GM19025 (cell line): ENCODE results near the gene SSTR5.

Experiments
- ATAC-seq: cut with Tn5 transposase; IDR thresholded peaks from one replicate; pipeline ENCODE4 v1.9.1; 2021; ENCODE audit warnings: mild to moderate bottlenecking, low read depth, moderate library complexity; ENCODE audit not compliant: unreplicated experiment

The SSTR5 gene

DNA sequence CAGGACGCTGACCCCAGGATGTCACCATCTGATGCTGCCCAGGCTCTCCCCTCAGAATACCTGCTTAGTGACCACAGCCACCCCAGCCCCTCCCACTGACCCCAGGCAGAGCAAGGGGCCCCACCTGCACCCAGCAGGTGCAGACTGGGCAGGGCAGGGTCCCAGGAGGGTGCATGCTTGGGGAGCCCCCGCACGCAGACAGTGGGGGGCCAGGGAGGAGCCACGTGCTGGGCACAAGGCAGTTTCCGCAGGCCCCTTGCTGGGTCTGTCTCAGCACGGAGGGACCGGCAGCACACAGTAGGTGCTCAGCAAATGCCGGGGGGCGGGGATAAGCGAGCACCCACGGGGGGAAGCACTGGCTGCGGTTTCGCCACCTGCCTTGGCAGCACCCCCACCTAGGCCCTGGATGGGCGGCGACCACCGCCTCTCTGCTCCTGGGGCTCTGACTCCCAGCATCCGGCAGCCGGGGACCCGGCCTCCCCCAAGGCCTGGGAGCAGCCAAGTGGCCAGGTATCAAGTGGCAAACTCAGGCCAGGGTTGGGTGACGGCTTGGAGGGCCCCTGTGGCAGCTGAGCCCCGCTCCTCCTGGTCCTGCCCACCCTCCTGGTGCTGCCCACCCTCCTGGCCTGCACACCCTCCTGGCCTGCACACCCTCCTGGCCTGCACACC lies 18.7 kb upstream of the SSTR5 start:
- ATAC-seq, result no peak

DNA sequence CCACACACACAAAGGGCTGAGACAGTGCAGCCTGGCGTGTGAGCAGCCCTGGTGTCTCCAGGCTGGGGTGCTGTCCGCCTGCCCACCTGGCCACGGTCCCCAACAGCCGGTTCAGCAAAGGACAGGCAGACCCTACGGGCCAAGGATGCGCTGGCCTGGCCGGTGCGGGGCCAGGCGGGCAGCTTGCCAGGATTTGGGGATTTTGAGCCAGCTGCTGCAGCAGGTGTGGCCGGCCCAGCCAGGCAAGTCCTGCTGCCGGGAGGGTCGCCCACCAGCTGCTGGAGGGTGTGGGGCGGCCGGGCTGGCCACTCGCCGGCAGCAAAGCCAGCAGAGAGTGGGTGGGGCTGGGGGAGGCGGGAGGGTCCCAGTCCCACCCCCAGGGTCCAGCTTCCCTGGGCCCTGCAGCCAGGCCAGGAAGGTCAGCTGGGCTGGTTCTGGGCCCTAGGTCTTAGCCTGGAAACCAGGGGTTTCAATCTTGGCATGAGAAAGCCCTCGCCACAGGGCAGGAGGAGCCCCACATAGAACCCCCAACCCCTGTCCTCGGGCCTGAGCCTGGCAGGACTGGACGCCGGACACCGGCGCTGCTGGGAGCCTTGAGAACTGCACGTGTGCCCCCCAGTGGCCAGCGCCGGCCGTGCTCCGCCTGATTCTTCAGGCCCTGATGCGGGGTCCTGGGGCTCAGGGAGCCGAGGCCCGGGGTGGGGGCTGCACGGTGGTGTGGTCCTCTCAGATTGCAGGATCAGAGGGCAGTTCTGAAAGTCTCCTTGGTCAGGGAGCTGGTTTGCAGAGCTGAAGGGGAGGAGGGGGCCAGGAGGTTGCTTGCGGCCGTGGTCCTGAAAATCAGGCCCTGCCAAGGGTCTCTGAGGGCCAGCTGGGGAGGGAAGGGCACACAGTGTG lies 17.6 kb upstream of the SSTR5 start:
- ATAC-seq, result no peak

DNA sequence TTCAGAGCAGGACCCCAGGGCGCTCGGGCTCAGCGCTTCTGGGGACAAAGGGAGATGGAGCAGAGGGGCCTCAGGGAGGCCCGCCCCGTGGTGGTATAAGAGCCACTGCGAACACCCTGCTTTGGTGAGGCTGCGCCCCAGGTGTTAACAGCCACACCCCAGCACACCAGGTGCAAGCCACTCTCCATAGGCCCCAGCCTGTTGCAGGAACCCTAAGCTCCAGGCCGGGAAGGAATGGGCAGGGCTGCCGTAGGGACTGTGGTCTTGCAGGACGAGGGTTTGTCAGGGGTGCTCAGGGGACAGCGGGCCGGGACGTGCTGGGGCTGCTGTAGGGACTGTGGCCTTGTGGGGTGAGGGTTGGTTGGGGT lies 17.0 kb upstream of the SSTR5 start:
- ATAC-seq, result no peak

DNA sequence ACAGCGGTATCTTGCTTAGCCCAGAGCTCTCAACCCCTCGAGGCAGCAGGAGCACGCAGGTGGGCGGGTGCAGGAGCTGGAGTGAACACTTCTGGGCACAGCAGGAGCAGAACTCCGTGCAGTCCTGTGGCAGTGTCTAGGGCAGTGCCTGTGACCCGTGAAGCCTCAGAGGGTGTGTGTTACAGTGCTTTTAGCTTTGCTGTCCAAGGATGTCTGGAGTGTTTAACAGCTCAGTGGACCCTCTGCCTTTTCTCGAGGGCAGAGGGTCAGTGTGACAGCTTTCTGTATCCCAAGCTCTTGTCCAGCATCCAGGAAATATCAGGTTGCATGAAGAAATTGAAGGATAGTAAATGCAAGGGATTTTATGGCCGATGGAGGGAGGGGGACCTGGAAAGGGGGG lies 16.4 kb upstream of the SSTR5 start:
- no peak for ATAC-seq

DNA sequence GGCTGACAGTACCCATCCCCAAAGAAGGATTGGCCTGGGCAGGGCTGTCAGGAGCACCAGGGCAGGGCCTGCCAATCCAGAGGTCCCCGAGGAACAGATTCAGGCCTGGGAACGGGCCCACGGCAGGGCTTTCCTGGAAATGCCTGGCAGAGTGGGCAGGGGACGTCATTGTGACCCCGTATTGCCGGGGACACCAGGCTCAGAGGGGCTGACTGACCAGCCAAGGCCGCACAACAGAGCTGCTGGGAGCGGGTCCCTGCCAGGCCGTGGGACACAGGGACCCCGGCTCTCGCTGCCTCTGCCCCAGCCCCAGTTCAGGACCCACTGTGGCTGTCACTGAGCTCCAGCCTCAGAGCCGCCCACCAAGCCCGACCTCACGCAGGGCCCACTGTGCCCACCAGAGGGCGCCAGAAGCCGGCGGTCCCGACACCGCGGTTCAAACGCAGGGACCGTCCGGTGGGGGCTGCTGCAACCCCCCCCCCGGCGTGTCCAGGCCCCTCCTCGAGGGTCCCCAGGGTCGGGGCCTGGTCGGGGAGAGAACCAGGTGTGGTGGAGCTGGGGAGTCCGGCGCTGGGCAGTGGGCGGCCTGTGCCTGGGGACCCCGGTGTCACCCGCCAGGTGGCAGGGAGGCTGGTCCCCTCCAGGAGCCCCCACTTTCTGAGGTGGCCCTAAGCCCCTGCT lies 15.2 kb upstream of the SSTR5 start:
- ATAC-seq, result no peak

DNA sequence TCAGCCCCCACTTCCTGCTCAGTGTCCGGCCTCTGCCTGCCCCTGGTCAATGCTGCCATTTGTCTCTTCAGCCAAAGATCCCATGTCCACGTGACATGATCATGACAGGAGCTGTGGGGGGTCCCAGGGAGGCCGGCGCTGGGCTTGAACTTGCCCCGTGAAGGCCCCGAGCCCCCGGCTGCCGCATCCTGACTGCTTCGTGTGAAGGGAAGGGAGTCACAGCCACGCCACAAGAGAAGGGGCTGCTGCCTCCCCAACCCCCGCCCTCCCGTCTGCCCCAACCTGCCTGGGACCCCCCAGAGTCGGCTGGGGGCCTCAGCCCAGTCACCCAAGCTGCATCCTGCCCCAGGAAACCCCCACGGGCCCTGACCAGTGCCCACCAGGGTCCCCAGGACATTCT lies 14.3 kb upstream of the SSTR5 start:
- ATAC-seq, result no peak

DNA sequence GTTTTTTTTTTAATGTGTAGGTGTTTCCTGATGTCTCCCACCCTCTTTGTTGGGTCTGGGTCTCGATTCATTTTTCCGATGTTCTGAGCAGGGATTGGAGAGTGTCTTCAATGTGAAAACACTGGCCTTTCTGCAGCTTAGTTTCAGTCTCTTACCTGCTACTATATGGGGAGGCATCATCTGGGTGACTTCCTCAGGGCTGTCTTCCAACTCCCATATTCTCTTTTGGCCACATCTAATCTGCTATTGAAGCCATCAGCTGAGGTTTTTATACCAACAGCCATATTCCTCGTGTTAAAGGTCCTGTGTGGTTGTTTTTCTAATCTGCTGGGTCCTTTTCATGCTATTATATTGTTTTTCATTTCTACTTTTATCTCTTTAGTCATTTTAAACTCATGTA lies 13.2 kb upstream of the SSTR5 start:
- no peak for ATAC-seq

DNA sequence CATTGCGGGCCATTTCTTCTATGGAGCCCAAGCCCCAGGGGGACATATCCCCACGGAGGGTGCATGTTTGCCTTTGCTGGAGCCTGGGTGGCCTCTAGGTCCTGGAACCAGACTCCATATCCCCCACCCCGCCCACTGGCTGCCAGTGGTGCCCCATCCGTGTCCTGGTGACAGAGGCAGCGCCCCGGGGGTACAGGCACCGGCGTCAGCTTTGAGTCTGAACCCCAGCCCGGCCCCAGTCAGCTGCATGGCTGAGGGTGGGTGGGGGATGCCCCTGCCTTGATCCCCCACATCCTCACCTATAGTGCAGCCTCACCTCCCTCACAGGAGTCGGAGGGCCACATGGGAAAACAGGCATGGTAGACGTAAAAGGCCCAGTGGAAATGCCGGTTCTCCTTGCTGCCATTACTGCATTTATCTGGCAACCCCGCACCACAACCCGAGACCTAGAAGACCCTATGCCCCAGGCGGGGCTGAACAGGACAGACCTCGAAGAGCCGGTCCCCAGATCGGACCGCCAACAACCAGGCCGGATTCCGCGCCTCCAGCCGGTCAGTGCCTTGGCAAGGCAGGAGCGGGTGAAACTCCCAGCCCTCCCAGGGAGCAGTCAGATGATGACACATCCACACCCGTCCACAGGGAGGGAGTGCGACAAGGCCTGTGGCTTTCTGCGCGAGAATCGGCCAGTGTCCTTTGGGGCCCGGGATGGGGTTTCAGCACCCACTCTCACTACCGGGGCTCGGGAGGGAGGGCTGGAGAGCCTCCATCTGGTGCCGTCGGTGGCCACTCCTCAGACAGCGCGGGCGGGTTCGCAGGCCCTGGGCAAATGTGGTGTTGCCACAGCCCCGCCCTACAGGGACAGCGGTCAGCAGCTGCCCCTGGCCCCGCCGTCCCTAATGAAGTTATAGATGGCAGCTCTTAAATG lies 11.9 kb upstream of the SSTR5 start:
- ATAC-seq, result no peak

DNA sequence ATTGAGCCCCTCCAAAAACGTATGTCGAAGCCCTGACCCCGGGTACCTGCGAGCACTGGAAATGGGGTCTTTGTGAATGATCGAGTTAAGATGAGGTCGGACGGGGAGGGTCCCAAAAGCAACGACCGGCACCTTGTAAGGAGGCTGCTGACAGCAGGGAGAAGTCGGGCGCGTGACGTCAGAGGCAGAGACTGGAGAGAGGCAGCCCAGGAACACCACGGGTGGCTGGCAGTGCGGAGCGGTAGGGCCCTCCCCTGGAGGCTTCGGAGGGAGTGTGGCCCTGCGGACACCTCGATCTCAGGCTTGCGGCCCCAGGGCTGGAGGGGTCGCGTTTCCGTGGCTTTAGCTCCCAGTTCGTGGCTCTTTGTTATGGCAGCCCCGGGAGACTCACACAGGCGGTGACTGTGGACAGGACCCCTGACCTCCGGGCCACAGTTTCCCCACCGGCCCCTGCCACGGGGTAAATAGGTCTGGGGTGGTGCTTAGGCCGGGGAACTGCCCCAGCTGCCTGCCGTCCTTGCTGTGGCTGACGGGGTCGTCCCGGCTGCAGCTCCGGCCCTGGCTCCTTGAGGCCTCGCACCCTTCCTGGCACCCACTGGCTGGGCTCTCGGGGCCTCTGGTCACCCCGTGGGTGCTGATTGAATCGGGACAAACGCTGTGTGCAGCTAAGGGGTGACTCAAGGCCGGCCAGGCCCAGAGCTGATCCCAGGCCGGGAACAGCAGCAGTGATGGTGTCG lies 10.6 kb upstream of the SSTR5 start:
- no peak for ATAC-seq

DNA sequence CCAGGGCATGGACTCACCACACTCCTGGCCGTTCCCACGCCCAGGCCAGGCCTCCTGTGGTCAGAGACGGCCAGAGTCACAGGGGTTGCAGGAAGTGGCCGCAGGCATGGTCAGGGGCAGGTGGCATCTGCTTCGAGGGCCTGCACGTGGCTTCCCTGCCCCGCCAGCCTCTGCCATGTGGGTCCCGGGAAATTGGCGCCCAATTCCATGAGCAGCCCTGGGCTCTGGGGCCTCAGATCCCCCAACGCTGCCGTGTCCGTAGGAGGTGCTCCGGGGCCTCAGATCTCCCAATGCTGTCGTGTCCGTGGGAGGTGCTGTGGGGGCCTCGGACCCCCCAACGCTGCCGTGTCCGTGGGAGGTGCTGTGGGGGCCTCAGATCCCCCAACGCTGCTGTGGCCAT lies 9.7 kb upstream of the SSTR5 start:
- no peak for ATAC-seq

DNA sequence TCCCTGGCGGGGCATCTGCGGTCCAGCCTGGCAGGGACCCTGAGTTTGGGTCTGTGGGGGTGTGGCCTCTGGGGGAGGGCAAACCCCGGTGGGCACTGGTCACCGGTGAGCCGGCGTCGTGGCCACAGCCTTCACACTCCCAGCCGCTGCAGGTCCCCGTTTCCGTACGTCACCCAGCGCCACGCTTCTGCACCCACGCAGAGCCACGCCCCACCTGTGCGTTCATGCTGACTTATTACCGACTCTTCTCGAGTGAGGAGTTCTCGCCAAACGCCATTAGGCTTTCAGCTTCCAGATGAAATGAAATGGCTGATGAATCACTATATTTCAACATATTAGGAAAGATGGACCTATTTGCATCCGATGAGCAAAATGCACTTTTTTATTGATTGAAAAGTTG lies 8.8 kb upstream of the SSTR5 start:
- ATAC-seq, result no peak

DNA sequence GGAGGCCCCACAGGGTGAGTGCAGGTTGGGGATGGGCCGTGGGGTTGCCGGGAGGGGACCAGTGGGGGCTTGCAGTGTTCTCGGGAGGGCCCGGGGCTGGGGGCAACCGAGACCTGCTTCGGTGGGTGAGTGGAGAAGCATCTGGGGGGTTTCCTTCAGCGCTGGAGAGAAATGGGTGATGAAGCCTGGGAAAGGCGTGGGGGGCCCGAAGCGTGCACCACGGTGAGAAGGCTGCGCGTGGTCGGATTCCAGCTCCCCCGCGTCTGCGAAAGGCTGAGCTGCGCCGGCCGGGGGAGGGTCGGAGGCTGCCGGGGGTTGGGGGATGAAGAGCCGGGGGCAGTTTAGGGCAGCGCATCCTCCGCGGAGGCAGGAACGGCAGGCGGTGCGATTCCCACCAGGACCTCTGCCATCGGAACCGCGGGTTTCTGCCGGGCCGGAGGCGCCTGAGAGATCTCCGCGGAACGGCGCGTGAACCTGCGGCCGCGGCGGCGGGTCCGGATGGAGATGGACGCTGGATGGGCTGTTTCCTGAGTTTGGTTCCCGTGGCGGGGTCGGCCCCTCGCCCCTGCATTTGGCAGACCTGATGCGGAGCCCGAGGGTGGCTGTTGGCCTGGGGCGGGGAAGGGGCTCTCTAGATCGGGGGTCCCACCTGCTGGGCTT lies 6.9 kb upstream of the SSTR5 start:
- no peak for ATAC-seq

DNA sequence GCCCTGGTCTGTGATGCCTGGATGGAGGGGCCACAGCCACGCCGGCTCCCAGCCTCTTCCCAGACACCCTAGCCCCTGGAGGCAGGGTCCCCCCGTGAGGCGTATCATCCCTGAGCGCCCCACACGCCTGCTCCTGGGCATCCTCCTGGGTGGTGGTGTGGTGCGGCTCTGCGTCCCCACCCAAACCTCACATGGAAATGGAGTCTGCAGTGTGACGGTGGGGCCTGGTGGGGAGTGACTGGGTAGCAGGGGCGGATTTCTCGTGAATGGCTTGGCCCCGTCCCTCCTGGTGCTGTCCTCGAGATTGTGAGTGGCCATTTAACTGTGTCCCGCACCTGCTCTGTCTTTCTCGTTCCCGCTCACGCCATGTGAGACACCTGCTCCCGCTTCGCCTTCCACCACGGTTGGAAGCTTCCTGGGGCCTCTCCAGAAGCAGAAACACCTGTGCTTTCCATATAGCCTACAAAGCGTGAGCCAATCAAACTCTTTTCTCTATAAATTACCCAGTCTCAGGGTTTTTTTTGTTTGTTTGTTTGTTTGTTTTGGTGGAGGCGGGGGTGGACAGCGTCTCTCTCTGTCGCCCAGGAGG lies 5.9 kb upstream of the SSTR5 start:
- no peak for ATAC-seq

DNA sequence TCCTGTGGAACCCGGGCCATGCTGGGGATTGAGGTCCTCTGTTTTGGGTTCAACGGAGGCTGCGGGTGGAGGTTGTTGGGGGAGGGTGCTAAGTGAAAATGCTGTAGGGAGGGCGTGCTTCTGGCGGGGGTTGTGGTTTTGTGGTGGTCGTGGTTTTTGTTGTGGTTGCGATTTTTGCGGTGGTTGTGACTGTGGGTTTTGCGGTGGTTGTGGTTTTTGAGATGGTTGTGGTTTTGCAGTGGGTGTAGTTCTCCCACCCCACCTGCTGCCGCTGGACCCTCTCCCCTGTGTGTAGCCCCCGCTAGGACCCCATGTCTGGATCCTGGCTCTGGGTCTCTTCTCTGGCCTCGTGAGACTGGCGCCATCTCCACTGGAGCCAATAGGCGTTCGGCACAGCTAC lies 4.9 kb upstream of the SSTR5 start:
- no peak for ATAC-seq

DNA sequence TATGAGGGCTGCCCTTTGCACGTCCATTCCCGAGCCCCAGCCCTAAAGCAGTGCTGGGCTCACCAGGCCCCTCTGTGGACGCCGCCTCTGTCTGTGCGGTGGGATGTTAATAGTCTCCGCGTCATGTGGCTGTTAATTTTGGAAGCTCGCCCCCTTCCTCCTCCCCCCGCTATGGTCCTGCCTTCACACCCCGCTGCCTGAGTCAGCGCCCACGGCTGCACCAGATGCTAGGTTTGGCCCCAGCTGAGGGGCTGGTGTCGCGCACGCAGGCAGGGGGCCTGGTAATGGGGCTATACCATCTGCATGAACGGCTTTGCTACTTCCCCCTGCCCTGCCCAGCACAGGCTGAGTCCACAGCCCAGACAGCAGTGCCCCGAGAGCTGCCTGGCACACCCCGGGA lies 4.1 kb upstream of the SSTR5 start:
- ATAC-seq, result no peak

DNA sequence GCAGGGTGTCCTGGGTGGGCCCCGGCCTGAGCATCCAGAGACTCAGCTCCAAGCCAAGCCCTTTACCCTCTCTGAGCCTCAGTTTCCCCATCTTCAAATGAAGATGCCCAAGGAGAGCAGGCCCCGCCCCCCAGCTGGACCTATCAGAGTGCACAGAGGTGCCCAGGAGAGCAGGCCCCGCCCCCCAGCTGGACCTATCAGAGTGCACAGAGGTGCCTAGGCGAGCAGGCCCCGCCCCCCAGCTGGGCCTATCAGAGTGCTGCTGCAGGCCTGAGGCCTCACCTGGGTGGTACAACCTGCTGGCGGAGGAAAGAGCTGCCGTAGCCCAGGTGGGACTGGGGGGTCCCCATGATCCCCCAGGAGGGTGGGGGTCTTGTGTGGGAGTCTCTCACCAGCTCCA lies 3.4 kb upstream of the SSTR5 start:
- ATAC-seq, result no peak

DNA sequence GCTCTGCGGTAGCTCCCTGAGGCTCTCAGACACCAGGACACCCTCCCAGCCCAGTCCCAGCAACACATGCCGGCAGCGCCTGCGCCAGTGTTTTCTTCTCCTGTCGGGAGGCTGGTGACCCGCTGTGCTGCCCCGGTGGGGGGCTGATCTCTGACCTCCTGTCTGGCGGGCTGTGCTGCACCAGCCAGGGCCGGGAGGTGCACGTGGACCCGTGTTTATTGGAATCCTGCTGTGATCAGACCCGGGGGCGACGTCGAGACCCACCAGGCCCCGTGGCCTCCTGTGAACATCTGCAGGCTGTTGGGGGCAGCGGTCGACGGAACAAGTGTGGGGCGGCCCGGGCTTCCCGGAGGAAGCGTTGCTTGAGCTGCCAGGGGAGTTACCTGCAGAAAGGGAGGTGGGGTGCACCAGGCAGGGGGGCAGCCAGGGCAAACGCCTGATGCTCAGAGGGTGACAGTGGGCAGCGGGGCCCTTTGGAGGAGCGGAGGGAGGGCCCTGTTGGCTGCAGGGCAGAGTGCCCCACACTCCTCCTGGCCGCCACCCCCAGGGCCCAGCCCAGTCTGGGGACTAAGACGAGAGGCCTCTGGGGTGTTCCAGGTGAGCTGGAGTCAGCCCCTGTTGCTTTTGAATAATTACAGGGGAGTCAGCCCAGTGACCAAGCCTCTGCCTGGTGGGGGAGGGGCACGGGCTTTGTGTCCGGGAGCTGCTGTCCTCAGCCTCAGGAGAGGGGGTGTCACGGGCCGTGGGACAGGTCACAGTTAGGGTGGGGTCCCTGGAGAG lies 2.3 kb upstream of the SSTR5 start:
- ATAC-seq, result no peak

DNA sequence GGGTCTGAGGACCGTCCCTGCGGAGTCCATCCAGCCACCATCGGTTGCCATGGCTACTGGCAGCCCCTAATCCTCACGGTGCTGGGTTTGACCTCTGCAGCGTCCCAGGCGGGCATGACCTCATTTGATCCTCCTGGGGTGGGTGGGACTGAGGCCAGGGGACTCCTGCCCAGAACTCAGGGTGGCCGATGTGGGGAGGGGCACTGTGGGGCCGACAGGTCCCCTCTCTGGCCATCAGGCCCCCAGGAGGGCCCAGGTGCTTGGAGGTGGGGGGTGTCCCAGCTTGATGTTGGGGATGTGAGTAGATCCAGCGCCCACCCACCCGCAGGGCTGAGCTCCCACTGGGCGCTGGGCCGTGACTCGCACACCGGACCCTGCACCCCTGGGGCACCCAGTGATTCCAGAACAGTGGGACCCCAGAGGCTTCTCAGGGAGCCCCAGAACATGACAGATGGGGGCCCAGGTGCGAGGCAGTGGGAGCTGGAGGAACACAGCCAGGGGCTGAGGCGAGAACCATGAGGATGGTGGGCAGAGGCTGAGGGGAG lies 1.6 kb upstream of the SSTR5 start:
- no peak for ATAC-seq
